Ascending aorta (tissue), 2 donors: Measurements from ENCODE around the gene HSPA6. TPM values are rescaled to one million over a fixed set of nuclear protein-coding genes. Genes with fewer than 3 reads are reported as not detected.
"Not testable (repeated sequence)": the region's sequence is repeated elsewhere in the genome, so short reads cannot be mapped to it uniquely, and the experiment has no call there.

Source experiments
- DNase-seq, 2 donors: peaks; one replicate each; pipeline ENCODE4 v3.0.0-alpha.2; 2019; ENCODE audit warnings: low spot score in 2 of 2
- H3K27ac ChIP-seq, 2 donors: fragments of 200-600 bp; sonication (generic); one replicate each; pipeline ENCODE4 v1.5.1; 2016 to 2017; ENCODE audit warnings: mild to moderate bottlenecking in 1 of 2
- H3K27me3 ChIP-seq: fragments of 200-600 bp; sonication (generic); one replicate; pipeline ENCODE4 v1.5.1; 2017
- H3K36me3 ChIP-seq, 2 donors: fragments of 200-600 bp; sonication (generic); one replicate each; pipeline ENCODE4 v1.5.1; 2016
- H3K4me1 ChIP-seq, 2 donors: fragments of 200-600 bp; sonication (generic); one replicate each; pipeline ENCODE4 v1.5.1; 2016 to 2017; ENCODE audit warnings: mild to moderate bottlenecking in 1 of 2
- H3K4me3 ChIP-seq, 2 donors: fragments of 200-600 bp; sonication (generic); one replicate each; pipeline ENCODE4 v1.5.1; 2016 to 2017; ENCODE audit warnings: mild to moderate bottlenecking in 1 of 2
- H3K9me3 ChIP-seq, 2 donors: fragments of 200-600 bp; sonication (generic); one replicate each; pipeline ENCODE4 v1.5.1; 2016
- intact Hi-C: fragments of 100-400 bp; cut with DNase I; formaldehyde crosslinking; loops from one replicate; pipeline ENCODE4 v1.15.1; 2023
- total RNA-seq: library from RNA; depleted of rRNA; stranded (reverse); fragments of >200 nt; gene quantifications from one replicate; pipeline ENCODE4 v1.1.0, GENCODE V29; 2016
- TF ChIP-seq, protein P1 (sequence below), 3 experiments: fragments of 200-600 bp in 2 of 3; fragments of 450-650 bp in 1 of 3; sonication (generic) in 2 of 3; IDR thresholded peaks; one replicate each; pipeline ENCODE4 v1.5.1; 2016 to 2019; ENCODE audit warnings: antibody characterized with exemption in 3 of 3, mild to moderate bottlenecking in 1 of 3, moderate library complexity in 1 of 3

HSPA6 gene
- total RNA-seq, 1 donor from 2014 or later, result 1.9 TPM

DNA sequence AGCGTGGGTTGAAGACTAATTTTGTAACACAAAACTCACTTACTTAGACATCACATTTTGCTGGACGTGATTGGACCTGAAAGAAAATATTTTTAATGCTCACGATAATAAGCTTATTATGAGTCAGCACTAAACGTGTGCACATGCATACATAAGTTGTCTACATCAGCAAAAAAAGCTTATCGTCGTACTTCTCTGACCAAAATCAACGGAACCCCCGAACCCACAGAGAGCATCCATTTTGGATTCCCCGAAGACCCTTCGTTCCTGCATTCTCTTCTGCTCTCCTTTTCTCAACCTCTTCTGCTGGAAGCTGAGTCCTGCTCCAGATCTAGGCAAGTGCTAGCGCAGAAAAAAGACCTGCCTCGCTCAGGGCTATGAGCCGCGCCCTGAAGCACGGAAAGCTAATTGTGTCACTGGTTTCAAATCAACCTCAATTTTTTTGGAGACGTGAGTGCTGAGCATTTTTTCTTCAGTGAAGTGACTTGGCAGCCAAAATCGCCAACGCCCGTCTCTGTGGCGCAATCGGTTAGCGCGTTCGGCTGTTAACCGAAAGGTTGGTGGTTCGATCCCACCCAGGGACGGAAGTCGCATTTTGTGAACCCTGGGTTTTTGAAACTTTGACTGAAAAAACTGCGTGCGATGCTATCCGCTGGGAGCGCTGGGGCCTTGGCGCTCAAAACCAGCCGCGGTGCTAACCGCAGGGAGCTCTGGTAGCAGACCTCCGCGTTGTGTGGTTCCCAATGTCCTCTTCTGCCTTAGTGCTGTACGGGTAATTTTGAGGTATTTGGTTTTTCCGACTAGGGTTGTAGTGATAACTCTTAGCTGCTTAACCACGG is 15.6 kb downstream of the HSPA6 start:
- H3K4me1 ChIP-seq, intact Hi-C loops, H3K36me3 ChIP-seq, H3K9me3 ChIP-seq, H3K27me3 ChIP-seq: not testable (repeated sequence)
- peak in 1 of 2 donors; percentile 89 for DNase-seq
- H3K27ac ChIP-seq, result peak overlapping the region; percentile 62 to 66
- peak overlapping the region; percentile 58 to 68 for H3K4me3 ChIP-seq

DNA sequence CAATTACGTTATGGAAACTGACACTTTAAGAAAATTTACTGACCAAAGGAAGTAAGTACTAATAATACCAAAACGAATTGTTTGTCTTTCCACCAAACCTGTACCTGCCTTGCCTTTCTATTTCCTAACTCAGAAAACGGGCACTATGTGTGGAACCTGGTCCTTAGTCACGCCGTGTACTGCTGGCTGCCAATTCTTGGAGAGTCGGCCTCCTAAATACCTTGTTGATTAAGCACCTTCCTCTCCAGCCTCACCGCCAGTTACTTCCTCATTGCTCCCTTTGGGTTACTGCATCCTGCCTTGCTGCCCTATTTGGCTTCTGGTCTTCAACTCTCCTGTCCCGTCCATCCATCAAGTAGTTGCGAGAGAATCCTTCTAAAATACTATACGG is 16.2 kb downstream of the HSPA6 start:
- H3K27me3 ChIP-seq, H3K4me1 ChIP-seq, H3K36me3 ChIP-seq, intact Hi-C loops, H3K9me3 ChIP-seq, DNase-seq: not testable (repeated sequence)
- Histone ChIP-seq H3K27ac (peak overlapping the region; percentile 62 to 66), H3K4me3 (peak overlapping the region; percentile 58 to 68)

DNA sequence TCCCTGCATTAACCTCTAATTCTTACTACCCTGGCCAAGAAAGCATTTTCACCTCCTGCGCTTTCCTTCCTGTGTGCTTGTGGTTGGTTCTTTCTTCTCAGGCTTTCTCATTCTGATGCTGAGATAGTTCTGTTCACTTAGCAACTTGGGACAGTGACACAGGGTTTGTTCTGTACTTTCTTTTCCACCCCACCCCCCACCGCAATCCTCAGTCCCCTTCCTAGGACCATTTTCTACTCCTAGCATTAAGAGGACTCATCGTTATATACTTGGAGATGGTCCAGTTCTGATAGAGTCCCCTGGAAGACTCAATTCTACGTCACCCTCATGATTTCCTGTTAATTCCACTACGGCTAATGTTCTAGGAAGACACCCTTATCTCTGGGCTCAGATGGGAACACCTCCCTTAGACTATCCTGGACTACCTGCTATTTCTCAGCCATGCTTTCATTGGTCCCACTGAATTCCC is 17.8 kb downstream of the HSPA6 start:
- H3K27ac ChIP-seq, H3K36me3 ChIP-seq, DNase-seq, H3K27me3 ChIP-seq, H3K4me1 ChIP-seq, H3K4me3 ChIP-seq, intact Hi-C loops, H3K9me3 ChIP-seq: not testable (repeated sequence)

DNA sequence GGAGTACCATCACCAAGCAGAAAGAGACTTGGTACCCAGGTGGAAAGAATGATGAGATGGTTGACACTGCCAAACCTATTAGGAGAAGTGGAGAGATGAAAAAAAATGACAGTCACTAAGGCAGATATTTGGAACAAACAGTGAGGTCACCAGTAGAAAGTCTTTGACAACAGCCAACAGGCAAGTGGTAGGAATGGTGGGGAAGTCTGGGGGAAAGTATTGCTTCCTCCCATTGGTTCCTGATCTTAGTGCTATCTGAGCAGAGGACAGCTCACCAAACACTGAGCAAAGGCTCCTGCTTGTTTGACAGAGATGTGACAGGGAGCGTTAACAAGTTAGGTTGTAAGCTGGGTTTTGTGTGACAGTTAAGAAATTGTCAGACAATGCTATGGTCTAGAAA is 18.8 kb downstream of the HSPA6 start:
- DNase-seq, H3K27me3 ChIP-seq, intact Hi-C loops, H3K4me3 ChIP-seq, H3K36me3 ChIP-seq, H3K27ac ChIP-seq, H3K9me3 ChIP-seq, H3K4me1 ChIP-seq: not testable (repeated sequence)

DNA sequence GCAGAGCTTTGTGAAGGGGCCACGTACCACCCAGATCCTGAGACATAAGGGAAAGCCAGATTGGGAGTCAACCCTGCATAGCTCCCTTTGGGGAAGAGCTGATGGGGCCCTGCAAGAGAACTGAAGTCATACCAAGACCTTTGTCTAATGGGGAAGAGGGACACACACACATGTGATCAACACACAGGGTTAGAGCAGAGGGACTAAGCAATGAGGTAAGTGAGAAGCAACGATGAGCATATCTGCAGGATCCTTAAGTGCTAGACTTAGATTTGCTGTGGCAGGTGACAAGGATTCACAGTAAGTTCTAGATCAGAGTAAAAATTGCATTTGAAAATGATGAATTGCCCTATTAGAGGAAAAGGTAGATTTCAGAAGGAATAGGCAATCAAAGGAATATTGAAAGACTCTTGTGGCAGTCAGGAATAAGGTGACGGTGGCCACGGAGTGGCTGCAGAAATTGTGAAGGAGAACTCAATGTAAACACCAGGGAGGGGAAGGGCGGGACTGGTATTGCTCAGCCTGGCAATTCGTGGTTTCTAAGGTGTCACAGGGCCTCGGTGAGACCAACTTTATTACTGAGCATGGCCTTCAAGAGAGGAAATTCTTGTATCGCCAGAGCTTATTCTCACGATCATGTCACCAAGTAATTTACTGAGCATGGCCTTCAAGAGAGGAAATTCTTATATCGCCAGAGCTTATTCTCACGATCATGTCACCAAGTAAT is 20.8 kb downstream of the HSPA6 start:
- H3K36me3 ChIP-seq, DNase-seq, H3K9me3 ChIP-seq, H3K27me3 ChIP-seq, H3K4me1 ChIP-seq, intact Hi-C loops, H3K27ac ChIP-seq, H3K4me3 ChIP-seq: not testable (repeated sequence)

DNA sequence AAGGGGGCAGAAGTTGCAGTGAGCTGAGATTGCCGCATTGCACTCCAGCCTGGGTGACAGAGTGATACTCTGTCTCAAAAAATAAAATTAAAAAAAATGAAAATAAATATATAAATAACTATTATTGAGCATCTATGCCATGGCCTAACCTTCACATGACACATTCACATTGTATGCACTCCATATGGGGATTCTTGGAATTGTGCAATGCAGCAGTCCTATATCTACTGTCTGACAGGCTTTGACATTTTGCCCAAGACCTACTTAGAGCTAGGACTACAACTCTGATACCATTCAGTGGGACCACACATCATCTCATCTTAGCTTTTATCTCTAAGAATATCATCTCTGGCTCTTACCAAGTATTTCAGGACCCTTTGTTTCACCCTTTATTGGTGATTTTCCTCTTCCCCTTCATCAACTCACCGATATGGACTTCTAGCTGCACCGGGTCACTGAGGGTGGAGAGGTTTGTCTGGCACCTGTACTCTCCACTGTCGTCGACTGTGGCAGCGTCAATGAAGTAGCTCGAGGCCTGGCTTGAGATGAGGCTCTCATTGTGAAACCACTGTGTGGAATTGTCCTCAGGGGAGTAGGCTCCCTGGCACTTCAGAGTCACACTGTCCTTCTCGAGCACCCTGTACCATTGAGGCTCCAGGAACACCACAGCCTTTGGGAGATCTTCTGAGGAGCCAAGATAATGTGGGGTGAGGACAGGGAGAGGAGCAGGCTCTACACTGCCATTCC is 23.8 kb downstream of the HSPA6 start:
- DNase-seq, intact Hi-C loops, H3K9me3 ChIP-seq, H3K4me3 ChIP-seq, H3K36me3 ChIP-seq, H3K27me3 ChIP-seq, H3K4me1 ChIP-seq, H3K27ac ChIP-seq: not testable (repeated sequence)

DNA sequence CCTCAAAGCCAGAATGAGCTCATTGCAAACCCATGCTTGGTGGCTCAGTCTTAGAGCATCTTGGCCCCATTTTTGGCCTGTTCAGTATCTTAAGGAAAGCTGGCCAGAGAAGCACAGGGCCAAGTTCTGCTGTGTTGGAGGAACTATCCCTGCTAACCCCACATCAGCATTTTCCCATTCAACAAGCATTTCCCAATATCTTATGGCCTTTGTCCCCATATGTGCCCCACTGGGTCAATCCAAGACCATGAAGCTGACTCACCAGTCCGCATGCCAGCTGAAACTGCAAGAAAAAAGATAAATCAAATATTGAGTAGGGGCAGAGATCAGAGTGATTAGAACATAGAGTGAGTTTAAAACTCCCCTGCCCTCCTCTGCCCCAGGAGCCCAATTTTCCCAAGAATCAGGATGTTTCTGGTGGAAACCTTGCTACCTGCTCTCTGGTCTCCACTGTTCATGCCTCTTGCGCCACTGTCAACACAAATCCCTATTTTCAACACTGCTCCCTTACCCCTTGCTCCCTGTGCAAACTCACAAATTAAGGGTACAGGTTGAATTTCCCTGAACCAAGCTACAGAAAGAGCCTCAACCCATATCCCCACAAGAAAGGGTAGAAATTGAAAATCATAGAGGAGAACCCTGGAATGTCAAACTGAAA is 24.5 kb downstream of the HSPA6 start:
- H3K36me3 ChIP-seq, DNase-seq, H3K4me1 ChIP-seq, H3K27me3 ChIP-seq, intact Hi-C loops, H3K27ac ChIP-seq, H3K4me3 ChIP-seq, H3K9me3 ChIP-seq: not testable (repeated sequence)

DNA sequence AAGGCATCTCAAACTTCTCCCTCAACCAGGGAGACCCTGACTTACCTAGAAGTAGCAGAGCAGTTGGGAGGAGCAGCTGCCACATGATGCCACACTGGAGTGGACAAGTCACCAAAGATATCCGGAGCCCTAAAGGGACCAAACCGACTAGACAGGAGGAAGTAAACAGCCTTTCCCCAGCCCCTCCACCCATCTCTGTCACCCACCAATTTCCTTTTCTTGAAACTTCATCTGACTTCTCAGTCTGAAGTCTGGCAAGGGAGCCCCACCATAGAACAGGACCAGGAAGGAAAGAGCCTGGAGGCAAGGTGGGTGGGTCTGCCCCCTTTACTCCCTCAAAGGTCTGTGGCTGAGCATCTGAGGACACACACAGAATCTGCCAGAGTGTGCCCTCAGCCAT is 25.3 kb downstream of the HSPA6 start, which contains the start of gene FCGR3A:
FCGR3A (minus strand) TSS at position 167 of the 400 bp plus-strand sequence; CDS start at position 85, 82 bp downstream.
- TF ChIP-seq, protein P1, sequence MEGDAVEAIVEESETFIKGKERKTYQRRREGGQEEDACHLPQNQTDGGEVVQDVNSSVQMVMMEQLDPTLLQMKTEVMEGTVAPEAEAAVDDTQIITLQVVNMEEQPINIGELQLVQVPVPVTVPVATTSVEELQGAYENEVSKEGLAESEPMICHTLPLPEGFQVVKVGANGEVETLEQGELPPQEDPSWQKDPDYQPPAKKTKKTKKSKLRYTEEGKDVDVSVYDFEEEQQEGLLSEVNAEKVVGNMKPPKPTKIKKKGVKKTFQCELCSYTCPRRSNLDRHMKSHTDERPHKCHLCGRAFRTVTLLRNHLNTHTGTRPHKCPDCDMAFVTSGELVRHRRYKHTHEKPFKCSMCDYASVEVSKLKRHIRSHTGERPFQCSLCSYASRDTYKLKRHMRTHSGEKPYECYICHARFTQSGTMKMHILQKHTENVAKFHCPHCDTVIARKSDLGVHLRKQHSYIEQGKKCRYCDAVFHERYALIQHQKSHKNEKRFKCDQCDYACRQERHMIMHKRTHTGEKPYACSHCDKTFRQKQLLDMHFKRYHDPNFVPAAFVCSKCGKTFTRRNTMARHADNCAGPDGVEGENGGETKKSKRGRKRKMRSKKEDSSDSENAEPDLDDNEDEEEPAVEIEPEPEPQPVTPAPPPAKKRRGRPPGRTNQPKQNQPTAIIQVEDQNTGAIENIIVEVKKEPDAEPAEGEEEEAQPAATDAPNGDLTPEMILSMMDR (IDR thresholded peaks at IDR 0.05), result no peak
- H3K27me3 ChIP-seq, result no peaks in the 10 kb centered on the region
- no peak within 1 kb of the TSS for H3K27ac ChIP-seq
- H3K4me1 ChIP-seq, result no peaks in the 10 kb centered on the region
- H3K4me3 ChIP-seq, result no peak within 1 kb of the TSS
- H3K9me3 ChIP-seq, result no peaks in the 10 kb centered on the region
- H3K36me3 ChIP-seq, result no peaks in the 10 kb centered on the region
- intact Hi-C loops, result no loop called here
- no peak for DNase-seq

DNA sequence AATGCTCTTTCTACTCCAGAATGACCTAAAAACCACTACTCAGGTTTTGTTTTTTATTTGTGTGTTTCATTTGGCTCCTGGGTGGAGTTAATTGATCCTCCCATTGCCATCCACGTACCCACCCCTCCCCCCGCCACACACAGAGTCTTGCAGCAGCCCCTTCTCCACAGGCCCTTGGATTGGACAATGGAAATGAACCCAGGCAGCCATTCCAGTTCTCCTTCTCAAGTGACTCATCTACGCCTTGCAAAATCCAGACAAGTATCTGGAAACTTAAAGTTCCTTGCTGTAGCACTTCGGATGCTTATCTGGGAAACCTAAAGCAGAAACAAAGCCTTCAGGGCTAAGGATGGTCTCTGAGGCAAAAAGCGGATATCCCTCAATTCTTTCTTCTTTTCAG is 26.6 kb downstream of the HSPA6 start:
- H3K27ac ChIP-seq, DNase-seq, H3K4me3 ChIP-seq, H3K9me3 ChIP-seq, H3K4me1 ChIP-seq, H3K36me3 ChIP-seq, intact Hi-C loops, H3K27me3 ChIP-seq: not testable (repeated sequence)

DNA sequence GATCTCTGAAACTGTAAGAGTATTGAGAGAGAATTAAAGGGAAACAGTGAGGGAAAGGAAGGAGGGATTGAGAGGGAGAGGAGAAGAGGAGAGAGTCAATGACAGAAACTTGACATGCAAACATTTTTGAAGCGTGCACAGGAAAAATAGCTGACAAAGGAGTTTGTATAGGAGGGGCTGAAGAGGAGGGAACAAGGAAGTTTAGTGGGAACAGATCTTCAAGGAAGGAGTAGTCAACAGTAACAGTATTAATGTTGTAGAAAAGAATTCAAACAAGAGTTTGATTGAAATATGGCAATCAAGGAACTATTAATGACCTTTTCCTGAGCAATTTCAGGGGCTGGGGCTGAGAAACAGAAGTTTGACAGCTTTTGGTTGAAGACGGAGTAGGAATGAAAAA is 29.3 kb downstream of the HSPA6 start:
- H3K27ac ChIP-seq, H3K4me1 ChIP-seq, H3K36me3 ChIP-seq, intact Hi-C loops, H3K4me3 ChIP-seq, DNase-seq, H3K9me3 ChIP-seq, H3K27me3 ChIP-seq: not testable (repeated sequence)

DNA sequence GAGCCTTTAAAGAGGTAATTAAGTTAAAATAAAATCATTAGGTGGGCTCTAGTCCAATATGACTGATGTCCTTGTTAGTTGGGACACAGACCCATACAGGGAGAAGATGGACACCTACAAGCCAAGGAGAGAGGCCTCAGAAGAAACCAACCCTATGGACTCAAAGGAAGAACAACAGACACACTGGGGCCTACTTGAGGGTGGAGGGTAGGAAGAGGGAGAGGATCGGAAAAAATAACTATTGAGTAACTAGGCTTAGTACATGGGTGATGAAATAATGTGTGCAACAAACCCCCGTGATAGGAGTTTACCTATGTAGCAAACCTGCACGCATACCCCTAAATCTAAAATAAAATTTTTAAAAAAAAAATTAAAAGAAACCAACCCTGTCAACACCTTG is 30.0 kb downstream of the HSPA6 start:
- H3K27ac ChIP-seq, DNase-seq, H3K4me1 ChIP-seq, H3K36me3 ChIP-seq, intact Hi-C loops, H3K9me3 ChIP-seq, H3K27me3 ChIP-seq, H3K4me3 ChIP-seq: not testable (repeated sequence)

DNA sequence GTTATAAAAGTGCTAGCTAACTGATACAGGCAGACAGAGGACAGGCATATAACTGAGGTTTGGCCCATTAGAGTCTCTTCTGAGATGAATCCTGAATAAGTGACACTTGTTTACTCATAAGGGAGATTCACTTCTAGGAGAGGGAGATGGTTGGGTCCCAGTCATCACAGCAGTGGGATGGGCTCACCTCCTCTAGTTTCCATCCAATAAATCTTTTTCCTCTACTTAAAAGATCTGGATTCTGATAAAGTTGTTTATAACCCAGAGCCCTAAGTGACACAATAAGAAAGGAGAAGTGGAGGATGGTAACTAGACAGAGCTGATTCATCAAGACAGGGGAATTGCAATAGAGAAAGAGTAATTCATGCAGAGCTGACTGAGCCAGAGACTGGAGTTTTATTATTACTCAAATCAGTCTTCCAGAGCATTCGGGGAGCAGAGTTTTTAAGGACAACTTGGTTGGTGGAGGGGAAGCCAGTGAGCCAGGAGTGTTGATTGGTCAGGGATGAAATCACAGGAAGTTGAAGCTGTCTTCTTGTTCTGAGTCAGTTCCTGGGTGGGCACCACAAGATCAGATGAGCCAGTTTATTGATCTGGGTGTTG is 30.6 kb downstream of the HSPA6 start:
- DNase-seq, H3K27me3 ChIP-seq, H3K9me3 ChIP-seq, H3K27ac ChIP-seq, H3K4me3 ChIP-seq, H3K36me3 ChIP-seq, H3K4me1 ChIP-seq, intact Hi-C loops: not testable (repeated sequence)
